Fibroblast of lung (primary cell): ENCODE results near the gene SLC38A3. TPM values are rescaled to one million over a fixed set of nuclear protein-coding genes. Genes with fewer than 3 reads are reported as not detected.

Experiments used
- DNase-seq, 2 donors: peaks; one replicate each; pipeline versions ENCODE4 v3.0.0 to v3.0.0-alpha.2; 2010; ENCODE audit warnings: low read depth in 2 of 2
- H2AFZ ChIP-seq: 2 replicates; pipeline ENCODE4 v1.5.1; 2012; ENCODE audit warnings: low read length, control low read depth, inconsistent platforms
- H3K27ac ChIP-seq: 2 replicates; pipeline ENCODE4 v1.5.1; 2011; ENCODE audit warnings: low read length, control low read depth; ENCODE audit not compliant: insufficient read depth
- H3K27me3 ChIP-seq: 2 replicates; pipeline ENCODE4 v1.5.1; 2011; ENCODE audit warnings: mild to moderate bottlenecking, low read length; ENCODE audit not compliant: control insufficient read depth, insufficient read depth
- H3K36me3 ChIP-seq: 2 replicates; pipeline ENCODE4 v1.5.1; 2011; ENCODE audit warnings: low read length; ENCODE audit not compliant: control insufficient read depth, insufficient read depth
- H3K4me1 ChIP-seq: 2 replicates; pipeline ENCODE4 v1.5.1; 2011; ENCODE audit warnings: low read length; ENCODE audit not compliant: control insufficient read depth, insufficient read depth; ENCODE audit errors: extremely low read depth
- H3K4me2 ChIP-seq: 2 replicates; pipeline ENCODE4 v1.5.1; 2011; ENCODE audit warnings: low read length, control low read depth; ENCODE audit not compliant: insufficient read depth; ENCODE audit errors: extremely low read depth
- H3K4me3 ChIP-seq, 4 experiments: fragments of 200-600 bp in 1 of 4; sonication (generic) in 1 of 4; replicated peaks in 1 of 4; 2 replicates each; pipeline ENCODE4 v1.5.1; 2011 to 2016; ENCODE audit warnings: low read length in 4 of 4, low read depth in 3 of 4, mild to moderate bottlenecking in 3 of 4, control low read depth in 2 of 4, inconsistent platforms in 1 of 4, mixed read lengths in 1 of 4; ENCODE audit not compliant: insufficient read depth in 1 of 4; ENCODE audit errors: control extremely low read depth in 1 of 4
- H3K79me2 ChIP-seq: 2 replicates; pipeline ENCODE4 v1.5.1; 2012; ENCODE audit warnings: mild to moderate bottlenecking, low read length, inconsistent platforms; ENCODE audit not compliant: control insufficient read depth, insufficient read depth
- H3K9ac ChIP-seq: 2 replicates; pipeline ENCODE4 v1.5.1; 2011; ENCODE audit warnings: mild to moderate bottlenecking, low read length, control low read depth; ENCODE audit not compliant: insufficient read depth
- H3K9me3 ChIP-seq: 2 replicates; pipeline ENCODE4 v1.5.1; 2012; ENCODE audit warnings: low read depth, low read length; ENCODE audit not compliant: control insufficient read depth, insufficient read depth
- H4K20me1 ChIP-seq: 2 replicates; pipeline ENCODE4 v1.5.1; 2011; ENCODE audit warnings: low read length; ENCODE audit not compliant: control insufficient read depth, insufficient read depth; ENCODE audit errors: extremely low read depth
- CTCF ChIP-seq, 2 donors: IDR thresholded peaks in 1 of 2; conservative IDR thresholded peaks in 1 of 2; 1 replicate in 1 of 2; 2 replicates in 1 of 2; pipeline ENCODE4 v1.5.1; 2011 to 2012; ENCODE audit warnings: low read length in 2 of 2, control low read depth in 1 of 2, inconsistent platforms in 1 of 2, low read depth in 1 of 2, mild to moderate bottlenecking in 1 of 2
- EZH2 ChIP-seq: IDR thresholded peaks from 2 replicates; pipeline ENCODE4 v1.5.1; 2012; ENCODE audit warnings: low read length, control low read depth, mild to moderate bottlenecking; ENCODE audit errors: missing control alignments
- polyA plus RNA-seq, 2 donors: library from polyadenylated mRNA; depleted of rRNA in 1 of 2; stranded (reverse) in 1 of 2; unstranded in 1 of 2; fragments of >200 nt; gene quantifications; 2 replicates each; pipeline ENCODE4 v1.2.1, GENCODE V29; 2011 to 2012; ENCODE audit warnings: missing spikeins in 1 of 2
- total RNA-seq: library from RNA; depleted of rRNA; stranded (reverse); fragments of >200 nt; gene quantifications from 2 replicates; pipeline ENCODE4 v1.2.1, GENCODE V29; 2014

The SLC38A3 gene
- total and polyA plus RNA-seq, 2 donors (not counting 1 experiment from before 2014, with no cell fraction given), result 0.02 TPM; not detected in 1

- H3K4me3 ChIP-seq, result peak overlapping the region; percentile 29 to 64 (median 46)
- no peaks in the 10 kb centered on the region for H3K9me3 ChIP-seq
- DNase-seq, result no peak
- peak overlapping the region; percentile 14 for H3K27ac ChIP-seq
- H3K36me3 ChIP-seq, result no peaks in the 10 kb centered on the region
- H4K20me1 ChIP-seq, result no peaks in the 10 kb centered on the region
- TF ChIP-seq EZH2 (no peak), CTCF (conservative IDR thresholded peaks at IDR 0.05 in 1 of 2, IDR thresholded peaks at IDR 0.05 in 1 of 2; ENCODE audit: low read depth in 1 of 2, low read length in 2 of 2) (no peak)
- H3K4me1 ChIP-seq, result peaks cover 57% of the 10 kb centered on the region
- H3K9ac ChIP-seq, result no peak overlapping the region
- no peak overlapping the region for H2AFZ ChIP-seq
- no peaks in the 10 kb centered on the region for H3K27me3 ChIP-seq
- H3K79me2 ChIP-seq, result no peaks in the 10 kb centered on the region
- H3K4me2 ChIP-seq, result peak overlapping the region; percentile 88
These were observed 64.4 kb downstream of the SLC38A3 start for GRCh38 chr3:50269460-50269859.

DNA sequence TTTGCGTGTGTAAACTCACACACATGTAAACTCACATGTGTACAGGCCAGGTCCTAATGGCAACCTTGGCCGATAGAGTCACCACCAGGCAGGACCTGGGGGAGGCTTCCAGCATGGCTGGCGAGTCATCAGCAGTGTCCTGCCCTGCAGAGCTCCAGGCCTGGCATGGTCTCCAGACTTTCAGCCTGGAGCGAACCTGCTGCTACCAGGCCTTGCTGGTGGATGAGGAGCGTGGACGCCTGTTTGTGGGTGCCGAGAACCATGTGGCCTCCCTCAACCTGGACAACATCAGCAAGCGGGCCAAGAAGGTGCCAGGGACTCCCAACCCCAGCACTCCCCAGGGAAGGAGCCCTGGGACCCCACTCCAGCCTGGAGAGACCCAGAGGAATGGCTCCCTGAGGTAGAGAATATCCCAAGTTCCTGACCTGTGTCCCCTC is 64.9 kb downstream of the SLC38A3 start:
- H3K27me3 ChIP-seq, result no peaks in the 10 kb centered on the region
- H3K27ac ChIP-seq, result no peak overlapping the region
- no peak overlapping the region for H3K9ac ChIP-seq

More for the DNA sequence above, 64.9 kb downstream of the SLC38A3 start:
- no peaks in the 10 kb centered on the region for H3K79me2 ChIP-seq
- H3K9me3 ChIP-seq, result no peaks in the 10 kb centered on the region
- TF ChIP-seq CTCF (conservative IDR thresholded peaks at IDR 0.05 in 1 of 2, IDR thresholded peaks at IDR 0.05 in 1 of 2; ENCODE audit: low read depth in 1 of 2, low read length in 2 of 2) (no peak), EZH2 (no peak)
- no peaks in the 10 kb centered on the region for H3K36me3 ChIP-seq
- H3K4me2 ChIP-seq, result peak overlapping the region; percentile 88
- H4K20me1 ChIP-seq, result no peaks in the 10 kb centered on the region
- no peak overlapping the region for H2AFZ ChIP-seq
- H3K4me1 ChIP-seq, result peaks cover 55% of the 10 kb centered on the region
- peak in 1 of 2 donors; percentile 52 for DNase-seq
- H3K4me3 ChIP-seq, result peak overlapping the region in 3 of 4 experiments; percentile 37 to 64 (median 56)
